GM21786 (cell line): ENCODE measurements around the gene TBC1D14.

Experiments used
- ATAC-seq: cut with Tn5 transposase; IDR thresholded peaks from one replicate; pipeline ENCODE4 v1.9.1; 2021; ENCODE audit not compliant: unreplicated experiment

The TBC1D14 gene

DNA sequence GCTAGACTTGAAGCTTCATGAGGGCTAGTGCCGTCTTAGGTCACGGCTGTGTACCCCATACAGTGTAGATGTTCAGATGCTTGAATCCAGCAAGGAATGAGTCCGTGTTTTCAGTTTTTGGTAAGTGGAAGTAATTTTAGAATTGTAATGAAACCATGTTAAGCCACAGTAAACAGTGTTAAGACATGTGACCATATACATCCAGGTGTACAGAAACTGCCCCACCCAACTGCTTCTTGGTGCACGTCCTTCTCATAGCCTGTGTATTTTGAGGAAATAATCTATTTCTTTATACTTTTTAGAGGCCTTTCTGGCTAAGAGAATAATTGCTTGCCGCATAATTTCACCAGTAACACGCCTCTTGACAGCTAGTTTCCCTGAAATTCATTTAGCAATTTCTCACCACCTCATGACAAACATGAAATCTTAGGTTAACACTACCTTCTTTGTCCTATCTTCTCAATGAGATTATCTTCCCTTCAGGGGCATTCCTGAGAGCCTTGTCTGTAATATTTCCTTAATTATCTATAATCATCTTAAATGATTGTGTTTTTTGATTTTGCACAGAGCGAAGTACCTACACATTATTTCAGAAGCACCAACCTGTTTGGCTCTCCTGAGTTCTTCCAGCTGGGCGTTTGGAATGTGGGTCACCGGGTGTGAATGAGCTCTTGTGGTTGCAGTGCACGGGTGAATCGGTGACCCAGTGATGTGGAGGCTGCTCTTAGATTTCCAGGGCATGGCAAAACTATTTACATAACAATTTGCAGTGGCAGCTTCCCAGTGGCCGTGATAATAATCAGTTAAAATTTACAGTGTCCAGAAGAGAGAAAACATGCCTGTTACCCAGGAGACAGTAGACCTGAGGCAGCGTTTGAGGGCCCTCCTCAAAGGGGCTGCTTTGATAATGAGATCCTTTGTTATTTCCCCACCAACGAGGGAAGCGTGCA is 83.4 kb downstream of the TBC1D14 start:
- ATAC-seq = no peak

DNA sequence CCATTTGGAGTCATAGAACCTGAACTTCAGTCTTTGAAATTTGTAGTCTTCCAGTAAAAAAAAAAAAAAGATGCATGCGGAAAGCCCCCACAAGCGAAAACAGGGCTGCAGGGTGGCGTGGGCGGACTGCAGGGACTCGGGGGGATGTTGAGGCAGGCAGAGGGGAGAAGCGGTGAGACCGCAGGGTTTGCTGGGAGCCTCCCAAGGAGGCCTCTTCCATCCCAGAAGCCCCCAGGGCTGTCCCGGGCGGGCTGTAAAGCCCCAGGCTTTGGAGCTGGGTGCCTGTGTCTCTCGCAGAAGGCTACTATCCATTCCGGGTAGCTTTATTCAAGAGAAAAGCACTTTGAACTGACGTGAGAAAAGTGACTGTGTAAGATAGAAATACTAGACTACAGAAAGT is 86.9 kb downstream of the TBC1D14 start:
- ATAC-seq = no peak

DNA sequence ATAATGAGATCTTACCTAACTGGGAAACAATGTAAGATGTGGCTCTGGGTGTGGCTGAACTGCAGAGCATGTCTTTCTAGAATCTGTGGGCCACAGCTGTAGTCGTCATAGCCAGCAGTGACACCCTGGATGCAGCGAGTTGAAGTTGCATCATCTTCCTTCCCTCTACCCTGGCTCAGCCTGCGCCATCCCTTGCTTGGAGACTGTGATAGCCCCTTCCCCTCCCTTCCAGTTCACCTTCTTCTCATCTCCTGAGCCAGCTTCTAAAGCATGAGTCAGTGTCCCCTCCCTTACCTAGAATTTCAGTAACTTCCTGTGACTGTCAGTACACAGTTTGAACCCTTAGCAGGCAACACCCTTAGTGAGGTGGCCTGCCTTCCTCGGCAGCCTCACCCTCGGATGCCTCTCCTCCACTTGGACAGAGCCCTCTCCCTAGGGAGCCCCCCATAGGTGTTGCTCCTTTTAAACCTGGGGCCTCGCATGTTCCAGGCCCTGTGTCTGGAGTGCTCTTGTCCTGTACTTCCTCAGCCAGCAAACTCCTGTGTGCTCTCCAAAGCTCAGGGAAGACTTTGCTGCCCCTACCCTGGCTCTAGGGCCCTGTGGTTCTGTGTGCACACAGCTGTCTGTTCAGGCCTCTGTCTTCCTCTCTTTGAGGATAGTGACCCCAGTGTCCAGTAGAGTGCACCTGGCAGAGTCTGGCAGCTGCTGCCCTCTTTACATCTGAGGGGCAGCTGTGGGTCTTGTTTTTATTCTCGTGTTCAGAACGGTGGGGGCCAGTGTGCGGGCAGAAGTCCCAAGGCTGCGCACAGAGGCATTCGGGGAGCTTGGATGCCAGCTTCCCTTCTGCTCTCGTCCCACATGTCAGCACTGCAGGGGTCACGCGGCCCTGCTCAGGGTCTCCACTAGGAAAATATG is 89.8 kb downstream of the TBC1D14 start:
- no peak for ATAC-seq

DNA sequence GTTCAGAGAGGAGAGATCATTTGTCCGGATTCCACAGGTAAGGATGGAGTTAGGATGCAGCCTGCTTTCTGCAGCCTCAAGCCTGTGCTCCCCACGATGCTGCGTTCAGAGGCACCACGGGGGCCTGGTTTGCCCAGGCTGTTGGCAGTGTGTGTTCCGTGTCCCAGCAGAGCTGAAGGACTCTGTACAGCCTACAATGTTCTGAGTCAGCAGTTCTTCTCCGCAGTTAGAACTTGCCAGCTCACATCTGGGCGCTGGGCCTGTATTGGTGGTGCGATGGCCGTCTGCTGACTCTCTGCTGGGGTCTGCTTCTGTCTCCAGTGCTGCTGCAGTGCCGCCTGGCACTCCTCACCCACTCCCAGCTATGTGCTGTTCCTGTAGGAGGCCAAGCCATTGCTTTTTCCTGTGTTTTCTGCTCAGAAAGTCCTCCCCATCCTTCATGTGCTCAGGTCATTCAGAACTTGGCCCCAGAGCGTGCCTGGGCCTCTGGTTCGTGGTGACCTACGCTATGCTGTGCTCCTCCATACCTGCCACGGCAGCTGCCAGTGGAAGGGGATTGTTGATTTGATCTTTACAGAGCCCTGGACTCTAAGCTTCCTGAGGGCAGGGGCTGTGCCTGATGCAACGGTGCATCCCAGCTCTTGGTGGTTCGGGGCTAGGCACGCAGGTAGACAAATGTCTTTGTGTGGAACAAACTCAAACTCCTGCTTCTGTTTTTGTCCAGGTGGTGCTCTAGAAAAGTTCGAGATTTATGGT is 91.0 kb downstream of the TBC1D14 start:
- no peak for ATAC-seq

DNA sequence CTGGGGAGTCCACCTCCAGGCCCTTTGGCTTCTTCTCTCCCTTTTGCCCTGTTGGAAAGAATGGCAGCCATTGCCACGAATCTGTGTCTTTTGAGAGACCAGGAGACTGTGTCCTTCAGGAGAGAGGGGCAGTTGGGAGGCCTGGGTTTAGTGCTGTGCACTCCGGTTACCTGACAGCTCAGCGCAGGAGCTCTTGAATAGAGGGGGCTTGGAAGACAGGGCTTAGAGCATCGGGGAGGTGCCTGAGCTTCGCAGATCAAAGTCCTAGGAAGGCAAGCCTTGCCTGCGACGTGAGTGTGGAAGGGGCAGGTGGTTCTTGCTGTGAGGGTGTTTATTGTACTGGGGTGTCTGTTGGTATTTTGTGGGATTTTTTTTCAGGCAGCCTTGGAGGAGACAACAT is 91.6 kb downstream of the TBC1D14 start:
- ATAC-seq = no peak

DNA sequence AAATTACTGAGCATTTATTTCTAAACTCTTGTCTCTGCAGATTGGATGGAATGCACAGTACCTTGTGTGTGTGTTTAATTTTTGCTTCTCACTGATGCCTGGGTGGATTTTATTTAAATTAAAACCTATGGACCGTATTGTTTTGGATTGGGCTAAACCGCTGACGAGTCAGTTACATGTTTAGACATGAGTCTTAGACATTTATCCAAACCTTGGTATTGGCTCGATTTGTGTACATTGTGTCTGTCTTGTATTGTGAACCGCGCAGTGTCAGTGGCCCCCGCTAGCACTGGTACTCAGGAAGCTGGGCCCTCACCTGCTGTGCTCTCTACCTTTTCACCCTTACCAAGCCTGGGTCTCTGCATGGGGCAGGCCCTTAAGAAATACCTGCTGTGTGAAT is 92.7 kb downstream of the TBC1D14 start:
- no peak for ATAC-seq

DNA sequence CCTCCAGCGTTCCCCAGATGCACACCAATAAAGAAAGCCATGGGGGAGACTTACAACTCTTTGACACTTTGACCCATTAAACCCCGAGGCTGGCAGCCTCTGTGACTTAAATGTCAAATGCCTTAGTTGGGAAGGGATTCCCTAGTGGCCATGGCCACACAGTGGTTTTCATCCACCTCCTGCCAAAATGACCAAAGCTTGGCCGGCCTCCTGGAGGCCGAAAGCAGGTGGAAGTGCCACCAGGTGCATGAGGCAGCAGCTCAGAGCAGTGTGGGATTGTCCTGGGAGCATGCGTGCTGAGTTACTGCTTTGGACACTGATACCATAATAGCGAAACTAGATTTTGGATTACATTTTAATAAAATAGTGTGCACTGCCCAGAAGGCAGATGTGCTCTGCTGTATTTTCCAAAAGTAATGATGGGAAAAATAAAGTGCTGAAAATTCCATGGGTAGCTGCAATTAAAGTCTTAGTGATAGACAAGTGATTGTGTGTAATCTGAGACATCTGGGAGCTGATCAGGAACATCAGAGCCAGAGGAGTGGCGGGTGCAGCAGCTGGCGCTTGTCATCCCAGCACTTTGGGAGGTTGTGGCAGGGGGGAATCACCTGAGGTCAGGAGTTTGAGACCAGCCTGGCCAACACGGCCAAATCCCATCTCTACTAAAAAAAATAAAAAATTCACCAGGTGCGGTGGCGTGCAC is 93.7 kb downstream of the TBC1D14 start:
- ATAC-seq = no peak

DNA sequence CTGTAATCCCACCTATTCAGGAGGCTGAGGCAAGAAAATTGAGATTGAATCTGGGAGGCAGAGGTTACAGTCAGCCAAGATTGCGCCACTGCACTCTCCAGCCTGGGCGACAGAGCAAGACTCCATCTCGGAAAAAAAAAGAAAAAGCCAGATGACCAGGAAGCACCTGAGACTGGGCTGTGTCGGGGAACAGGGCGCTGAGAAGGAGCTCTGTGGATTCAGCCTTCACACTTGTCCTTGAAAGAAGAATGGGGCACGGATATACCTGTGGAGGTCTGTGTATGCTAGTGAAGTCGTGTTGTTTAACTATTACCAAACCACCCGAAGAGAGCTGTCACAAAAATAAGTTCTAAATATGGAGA is 94.2 kb downstream of the TBC1D14 start:
- no peak for ATAC-seq

DNA sequence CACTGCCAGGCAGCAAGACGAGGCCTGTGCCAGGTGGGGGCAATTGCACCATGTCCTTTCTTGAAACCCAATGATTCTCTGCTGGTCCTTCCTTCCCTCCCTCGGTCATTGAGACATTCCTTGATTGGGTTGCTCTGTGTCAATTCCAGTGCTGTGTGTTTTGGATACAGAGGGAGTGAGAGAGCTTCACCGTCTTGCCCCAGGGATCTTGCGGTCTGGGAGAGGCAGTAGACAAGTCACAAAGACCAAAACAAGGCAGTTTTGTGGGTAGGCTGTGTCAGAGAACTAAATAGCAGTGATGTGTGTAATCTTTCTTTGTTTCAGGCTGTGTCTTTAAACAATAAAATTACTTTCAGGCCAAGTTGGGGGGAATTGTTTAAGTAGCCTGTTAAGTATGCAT is 94.7 kb downstream of the TBC1D14 start:
- ATAC-seq = no peak

DNA sequence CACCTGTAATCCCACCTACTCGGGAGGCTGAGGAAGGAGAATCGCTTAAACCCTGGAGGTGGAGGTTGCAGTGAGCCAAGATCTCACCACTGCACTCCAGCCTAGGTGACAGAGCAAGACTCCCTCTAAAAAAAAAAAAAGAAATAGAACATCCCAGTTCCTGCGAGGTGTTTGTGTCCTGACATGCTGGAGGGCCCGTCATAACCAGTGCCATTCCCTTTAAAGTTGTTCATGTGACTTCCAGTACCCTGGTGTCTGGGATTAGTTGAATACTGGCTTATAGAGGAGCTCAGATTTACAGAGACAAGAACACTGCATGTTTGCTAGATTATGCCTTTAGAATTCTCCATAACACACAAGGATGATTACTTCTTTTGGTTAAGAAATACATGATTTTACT is 95.9 kb downstream of the TBC1D14 start:
- no peak for ATAC-seq

DNA sequence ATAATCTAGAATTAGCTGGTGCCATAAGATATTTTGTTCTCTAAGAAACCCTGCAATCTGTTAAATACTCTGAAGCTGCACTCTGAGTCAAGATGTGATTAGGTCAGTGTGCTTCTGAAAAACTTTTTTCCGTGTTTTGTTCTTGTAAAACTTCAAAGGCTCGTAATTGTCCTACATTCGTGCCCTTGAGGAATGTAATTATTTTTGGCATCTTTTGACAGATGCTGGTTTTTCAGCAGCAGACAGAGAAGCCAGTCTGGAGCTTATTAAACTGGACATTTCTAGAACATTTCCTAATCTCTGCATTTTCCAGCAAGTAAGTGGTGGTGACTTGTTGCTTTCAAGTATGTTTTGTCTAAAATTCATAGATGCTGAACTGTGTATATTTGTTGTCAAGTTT is 96.8 kb downstream of the TBC1D14 start:
- no peak for ATAC-seq

DNA sequence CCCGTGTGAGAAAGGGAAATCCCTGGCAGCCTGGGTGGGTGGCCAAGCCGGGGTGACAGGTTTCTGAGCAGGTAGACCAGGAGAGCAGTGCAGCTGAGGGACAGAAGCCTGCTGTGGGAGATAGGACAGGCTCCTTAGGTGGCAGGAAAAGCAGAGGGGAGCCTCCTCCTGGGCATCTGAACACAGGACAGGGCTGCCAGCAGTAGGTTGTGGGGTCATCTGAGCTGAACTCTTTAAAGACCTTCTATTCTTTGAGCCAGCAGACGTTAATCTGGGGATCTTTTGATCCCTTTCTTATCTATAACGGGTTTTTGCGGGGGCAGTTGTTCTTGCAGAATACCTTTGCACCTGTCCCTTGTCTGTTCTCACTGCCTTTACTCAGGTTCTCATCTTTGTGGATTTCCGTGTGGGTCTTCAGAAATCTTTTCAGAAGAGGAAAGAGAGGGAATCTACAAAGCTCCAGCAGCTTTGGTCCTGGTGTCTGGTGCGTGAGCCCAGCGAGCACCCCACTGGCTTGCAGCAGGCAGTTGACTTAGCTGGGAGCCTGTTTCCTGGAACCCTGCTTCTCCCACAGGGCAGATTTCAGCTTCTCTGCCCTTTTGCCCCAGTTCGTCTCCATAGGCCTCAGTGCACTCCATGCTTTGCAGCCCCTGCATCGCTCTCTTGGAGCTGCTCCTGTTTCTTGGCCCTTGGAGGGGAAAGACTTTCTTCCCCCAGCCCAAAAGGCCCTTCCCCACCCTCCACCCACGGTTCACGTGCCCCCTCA is 97.7 kb downstream of the TBC1D14 start:
- ATAC-seq = no peak

DNA sequence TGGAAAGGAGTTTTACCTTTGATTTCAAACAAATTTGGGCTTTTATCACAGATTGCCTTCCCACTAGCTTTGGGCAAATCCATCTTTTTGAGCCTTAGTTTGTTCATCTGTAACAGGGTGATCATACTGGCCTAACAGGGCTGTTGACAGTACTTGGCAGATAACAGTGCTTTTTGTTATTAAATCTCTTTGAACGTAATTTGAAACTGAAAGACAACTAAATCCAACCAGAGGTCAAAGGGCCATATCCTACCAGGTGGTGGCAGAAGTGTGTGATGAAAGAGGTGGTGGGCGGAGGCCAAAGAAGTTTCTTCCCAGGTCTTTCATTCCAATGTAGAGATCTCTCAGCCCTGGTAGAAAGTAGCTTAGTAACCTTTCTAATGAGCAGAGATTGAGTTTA is 98.3 kb downstream of the TBC1D14 start:
- no peak for ATAC-seq

DNA sequence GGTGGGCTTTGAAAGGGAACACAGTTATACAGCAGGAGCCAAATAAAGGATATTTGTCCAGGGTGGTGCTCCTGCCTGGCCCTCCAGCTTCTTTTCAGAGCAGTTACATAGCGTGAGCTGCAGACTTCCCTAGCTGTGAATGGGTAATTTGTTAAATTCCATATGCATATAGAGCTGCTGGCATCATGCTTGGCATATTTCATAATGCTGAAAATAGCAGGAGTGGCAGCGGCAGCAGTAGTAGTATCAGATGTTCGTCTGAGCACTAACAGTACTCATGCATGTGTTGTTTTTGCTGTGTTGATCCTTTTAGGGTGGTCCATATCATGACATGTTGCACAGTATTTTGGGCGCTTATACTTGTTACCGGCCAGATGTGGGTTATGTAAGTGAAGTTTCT is 99.9 kb downstream of the TBC1D14 start:
- no peak for ATAC-seq

DNA sequence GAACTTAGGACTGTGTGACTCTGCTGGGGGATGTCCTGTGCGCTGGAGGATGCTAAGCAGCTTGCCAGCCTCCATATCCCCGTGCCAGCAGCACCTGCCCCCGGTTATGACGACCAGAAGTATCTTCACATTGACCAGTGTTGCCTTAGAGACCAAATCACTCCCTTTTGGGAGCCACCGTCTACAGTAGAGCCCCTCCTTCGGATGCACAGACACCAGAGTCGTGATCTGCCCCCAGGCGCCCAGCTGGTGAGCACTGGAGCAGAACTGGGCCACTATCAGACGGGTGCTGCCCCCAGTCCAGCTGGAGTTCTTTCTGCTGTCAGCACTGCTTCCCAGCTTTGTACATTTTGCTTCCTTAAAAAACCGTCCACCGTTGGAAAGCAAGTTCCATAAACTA is 103.5 kb downstream of the TBC1D14 start:
- no peak for ATAC-seq

DNA sequence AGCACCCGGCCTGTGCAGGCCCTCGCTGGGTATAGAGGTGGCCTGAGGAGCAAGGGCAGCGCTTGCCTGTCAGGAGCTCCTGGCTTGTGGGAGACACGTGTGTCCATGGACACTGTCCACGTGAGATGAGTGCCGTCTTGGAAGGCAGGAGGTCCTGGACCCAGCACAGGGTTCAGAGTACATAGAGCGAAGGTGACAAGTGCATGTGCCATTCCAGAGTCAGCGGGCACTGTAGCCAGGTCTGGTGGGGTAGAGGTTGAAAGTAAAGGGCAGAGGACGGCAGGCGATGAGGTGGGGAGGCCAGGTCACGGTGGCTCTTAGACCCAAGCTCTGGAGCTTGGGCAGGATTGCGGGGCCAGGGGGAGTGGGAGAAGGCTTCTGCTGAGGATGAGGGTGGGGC is 105.2 kb downstream of the TBC1D14 start:
- ATAC-seq = no peak

DNA sequence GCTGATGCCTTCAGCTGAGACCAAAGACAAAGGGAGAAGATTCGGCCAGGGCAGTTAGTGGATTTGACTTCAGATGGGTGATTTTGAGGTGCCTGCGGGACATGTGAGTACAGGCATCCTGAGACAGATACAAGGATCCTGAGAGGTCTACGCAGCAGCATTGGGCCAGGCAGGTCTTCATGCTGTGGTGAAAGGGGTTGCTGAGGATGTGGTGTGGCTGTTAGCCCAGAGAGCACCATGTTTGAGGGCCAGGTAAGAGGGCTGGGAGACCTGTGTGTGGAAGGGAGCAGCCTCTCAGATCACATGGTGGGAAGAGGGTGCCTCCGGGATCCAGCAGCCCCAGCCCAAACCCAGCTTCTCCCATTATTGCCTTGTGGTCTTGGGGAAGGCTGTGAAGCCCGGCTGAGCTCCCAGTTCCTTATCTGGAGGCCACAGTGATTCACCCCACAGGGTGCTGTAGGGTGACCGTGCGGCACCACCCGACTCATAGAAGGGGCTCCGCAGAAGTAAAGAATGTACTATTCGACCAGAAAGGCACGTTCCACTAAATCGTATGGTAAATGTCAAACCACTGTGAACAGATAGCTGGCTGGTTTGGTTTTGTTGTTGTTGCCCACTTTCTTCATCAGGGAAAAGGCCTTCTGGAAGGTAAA is 105.9 kb downstream of the TBC1D14 start:
- ATAC-seq = no peak

DNA sequence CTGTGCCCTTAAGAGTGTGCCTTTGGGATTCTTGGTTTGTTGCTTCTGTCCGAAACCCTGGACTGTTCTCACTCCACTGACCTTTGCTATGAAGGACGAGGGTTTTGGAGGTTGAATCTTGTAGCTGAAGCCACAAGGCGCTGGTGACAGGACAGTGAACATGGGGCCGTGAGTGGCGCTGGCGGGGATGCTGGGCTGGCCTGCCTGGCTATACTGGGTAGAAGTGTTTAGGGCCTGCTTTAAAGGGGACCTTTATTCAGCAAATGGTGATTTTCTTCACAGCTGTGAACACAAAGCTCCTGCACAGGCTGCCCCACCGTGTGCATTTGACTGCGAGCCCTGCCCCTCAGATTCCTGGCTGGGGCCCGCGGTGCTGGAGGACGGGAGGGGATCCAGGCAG is 106.5 kb downstream of the TBC1D14 start:
- no peak for ATAC-seq

DNA sequence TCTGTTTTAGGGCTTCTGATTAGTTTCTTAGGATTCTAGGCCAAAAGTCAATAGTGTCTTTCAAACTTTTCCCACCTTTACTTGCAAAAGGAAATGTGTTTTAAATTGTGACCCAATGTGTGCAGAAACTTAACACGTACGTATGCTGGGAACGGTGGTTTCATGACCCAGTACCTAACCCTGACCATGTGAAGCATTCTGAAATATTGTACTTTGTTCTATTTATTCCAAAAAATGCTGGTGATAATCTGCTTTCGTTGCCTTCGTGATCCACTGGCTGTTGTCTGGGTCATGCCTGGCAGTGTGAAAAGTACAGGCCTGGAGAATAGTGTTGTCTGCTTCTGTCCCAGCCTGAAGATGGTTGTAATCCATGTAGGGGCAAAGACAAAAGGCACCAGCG is 106.9 kb downstream of the TBC1D14 start:
- no peak for ATAC-seq
